ENCODE results near the gene BMP8A. TPM values are rescaled to one million over a fixed set of nuclear protein-coding genes. Genes with fewer than 3 reads are reported as not detected.
"Not testable (repeated sequence)": the region's sequence is repeated elsewhere in the genome, so short reads cannot be mapped to it uniquely, and the experiment has no call there.

Gene BMP8A
- total and polyA plus RNA-seq, 2 donors, result 0.02 to 2.0 TPM

- no peaks in the 10 kb centered on the region for H3K4me1 ChIP-seq (ENCODE audit: control insufficient read depth in 2 of 2, insufficient read depth in 2 of 2, low read length in 2 of 2)
- DNase-seq (ENCODE audit: low read depth in 6 of 9, low spot score in 9 of 9), result no peak
Measured at GRCh38 chr1:39453603-39454002, 37.8 kb upstream of the BMP8A start.

GRCh38 chr1:39458991-39459390 lies 32.4 kb upstream of the BMP8A start:
- no peak overlapping the region for H3K4me3 ChIP-seq (ENCODE audit: low read length in 2 of 2)
- no peaks in the 10 kb centered on the region for H3K9me3 ChIP-seq (ENCODE audit: control insufficient read depth in 2 of 2, insufficient read depth in 1 of 2, low read length in 1 of 2)
- no peak for DNase-seq (ENCODE audit: low read depth in 6 of 9, low spot score in 9 of 9)
- H3K27ac ChIP-seq (ENCODE audit: low read depth in 1 of 2, low read length in 1 of 2), result no peak overlapping the region
- H3K27me3 ChIP-seq (ENCODE audit: control insufficient read depth in 2 of 2, insufficient read depth in 1 of 2, low read length in 1 of 2), result no peaks in the 10 kb centered on the region
- no peaks in the 10 kb centered on the region for H3K4me1 ChIP-seq (ENCODE audit: control insufficient read depth in 2 of 2, insufficient read depth in 2 of 2, low read length in 2 of 2)
- WGBS, result 95% methylated on average over 4 of the region's 4 CpGs
- peaks cover 86 to 91% of the 10 kb centered on the region in 2 donors for H3K36me3 ChIP-seq (ENCODE audit: control insufficient read depth in 2 of 2, insufficient read depth in 2 of 2, low read length in 1 of 2)

More at GRCh38 chr1:39453603-39454002, 37.8 kb upstream of the BMP8A start:
- peaks cover 80 to 90% of the 10 kb centered on the region in 2 donors for H3K36me3 ChIP-seq (ENCODE audit: control insufficient read depth in 2 of 2, insufficient read depth in 2 of 2, low read length in 1 of 2)
- no peaks in the 10 kb centered on the region for H3K27me3 ChIP-seq (ENCODE audit: control insufficient read depth in 2 of 2, insufficient read depth in 1 of 2, low read length in 1 of 2)
- no peaks in the 10 kb centered on the region for H3K9me3 ChIP-seq (ENCODE audit: control insufficient read depth in 2 of 2, insufficient read depth in 1 of 2, low read length in 1 of 2)
- WGBS, result 95% methylated on average over 8 of the region's 8 CpGs
- no peak overlapping the region for H3K27ac ChIP-seq (ENCODE audit: low read depth in 1 of 2, low read length in 1 of 2)
- no peak overlapping the region for H3K4me3 ChIP-seq (ENCODE audit: low read length in 2 of 2)

- Histone ChIP-seq H3K27ac (ENCODE audit: low read depth in 1 of 2, low read length in 1 of 2) (no peak overlapping the region), H3K4me1 (ENCODE audit: control insufficient read depth in 2 of 2, insufficient read depth in 2 of 2, low read length in 2 of 2) (no peaks in the 10 kb centered on the region), H3K9me3 (ENCODE audit: control insufficient read depth in 2 of 2, insufficient read depth in 1 of 2, low read length in 1 of 2) (no peaks in the 10 kb centered on the region), H3K27me3 (ENCODE audit: control insufficient read depth in 2 of 2, insufficient read depth in 1 of 2, low read length in 1 of 2) (no peaks in the 10 kb centered on the region), H3K4me3 (ENCODE audit: low read length in 2 of 2) (no peak overlapping the region), H3K36me3 (ENCODE audit: control insufficient read depth in 2 of 2, insufficient read depth in 2 of 2, low read length in 1 of 2) (peaks cover 76 to 82% of the 10 kb centered on the region in 2 donors)
- WGBS, result 98% methylated on average over 1 of the region's 1 CpG
- no peak for DNase-seq (ENCODE audit: low read depth in 6 of 9, low spot score in 9 of 9)
Measured at GRCh38 chr1:39462074-39462473, 29.4 kb upstream of the BMP8A start.

- Histone ChIP-seq H3K4me1 (ENCODE audit: control insufficient read depth in 2 of 2, insufficient read depth in 2 of 2, low read length in 2 of 2) (no peaks in the 10 kb centered on the region), H3K9me3 (ENCODE audit: control insufficient read depth in 2 of 2, insufficient read depth in 1 of 2, low read length in 1 of 2) (no peaks in the 10 kb centered on the region), H3K27me3 (ENCODE audit: control insufficient read depth in 2 of 2, insufficient read depth in 1 of 2, low read length in 1 of 2) (no peaks in the 10 kb centered on the region), H3K36me3 (ENCODE audit: control insufficient read depth in 2 of 2, insufficient read depth in 2 of 2, low read length in 1 of 2) (peaks cover 62 to 71% of the 10 kb centered on the region in 2 donors), H3K27ac (ENCODE audit: low read depth in 1 of 2, low read length in 1 of 2) (no peak overlapping the region), H3K4me3 (ENCODE audit: low read length in 2 of 2) (no peak overlapping the region)
- WGBS, result 88% methylated on average over 3 of the region's 3 CpGs
- DNase-seq (ENCODE audit: low read depth in 6 of 9, low spot score in 9 of 9), result no peak
Measured at GRCh38 chr1:39466413-39467107, 24.9 kb upstream of the BMP8A start.

- H3K27ac ChIP-seq (ENCODE audit: low read depth in 1 of 2, low read length in 1 of 2); H3K4me3 ChIP-seq (ENCODE audit: low read length in 2 of 2); DNase-seq (ENCODE audit: low read depth in 6 of 9, low spot score in 9 of 9); H3K4me1 ChIP-seq (ENCODE audit: control insufficient read depth in 2 of 2, insufficient read depth in 2 of 2, low read length in 2 of 2); H3K27me3 ChIP-seq (ENCODE audit: control insufficient read depth in 2 of 2, insufficient read depth in 1 of 2, low read length in 1 of 2); H3K9me3 ChIP-seq (ENCODE audit: control insufficient read depth in 2 of 2, insufficient read depth in 1 of 2, low read length in 1 of 2): not testable (repeated sequence)
- 97% methylated on average over 16 of the region's 16 CpGs for WGBS
- H3K36me3 ChIP-seq (ENCODE audit: control insufficient read depth in 2 of 2, insufficient read depth in 2 of 2, low read length in 1 of 2), result peaks cover 55 to 65% of the 10 kb centered on the region in 2 donors
Measured at GRCh38 chr1:39467108-39467720, 24.2 kb upstream of the BMP8A start.

- 99% methylated on average over 3 of the region's 3 CpGs for WGBS
- Histone ChIP-seq H3K4me3 (ENCODE audit: low read length in 2 of 2) (no peak overlapping the region), H3K36me3 (ENCODE audit: control insufficient read depth in 2 of 2, insufficient read depth in 2 of 2, low read length in 1 of 2) (peaks cover 48 to 56% of the 10 kb centered on the region in 2 donors), H3K9me3 (ENCODE audit: control insufficient read depth in 2 of 2, insufficient read depth in 1 of 2, low read length in 1 of 2) (no peaks in the 10 kb centered on the region), H3K27ac (ENCODE audit: low read depth in 1 of 2, low read length in 1 of 2) (no peak overlapping the region), H3K4me1 (ENCODE audit: control insufficient read depth in 2 of 2, insufficient read depth in 2 of 2, low read length in 2 of 2) (no peaks in the 10 kb centered on the region), H3K27me3 (ENCODE audit: control insufficient read depth in 2 of 2, insufficient read depth in 1 of 2, low read length in 1 of 2) (no peaks in the 10 kb centered on the region)
- DNase-seq (ENCODE audit: low read depth in 6 of 9, low spot score in 9 of 9), result no peak
Measured at GRCh38 chr1:39469150-39469549, 22.3 kb upstream of the BMP8A start.

GRCh38 chr1:39470040-39470439 lies 21.4 kb upstream of the BMP8A start:
- Histone ChIP-seq H3K4me3 (ENCODE audit: low read length in 2 of 2) (no peak overlapping the region), H3K9me3 (ENCODE audit: control insufficient read depth in 2 of 2, insufficient read depth in 1 of 2, low read length in 1 of 2) (no peaks in the 10 kb centered on the region), H3K36me3 (ENCODE audit: control insufficient read depth in 2 of 2, insufficient read depth in 2 of 2, low read length in 1 of 2) (peaks cover 44 to 52% of the 10 kb centered on the region in 2 donors), H3K4me1 (ENCODE audit: control insufficient read depth in 2 of 2, insufficient read depth in 2 of 2, low read length in 2 of 2) (no peaks in the 10 kb centered on the region), H3K27ac (ENCODE audit: low read depth in 1 of 2, low read length in 1 of 2) (no peak overlapping the region), H3K27me3 (ENCODE audit: control insufficient read depth in 2 of 2, insufficient read depth in 1 of 2, low read length in 1 of 2) (no peaks in the 10 kb centered on the region)
- no peak for DNase-seq (ENCODE audit: low read depth in 6 of 9, low spot score in 9 of 9)

- H3K4me1 ChIP-seq (ENCODE audit: control insufficient read depth in 2 of 2, insufficient read depth in 2 of 2, low read length in 2 of 2), result no peaks in the 10 kb centered on the region
- H3K27ac ChIP-seq (ENCODE audit: low read depth in 1 of 2, low read length in 1 of 2), result no peak overlapping the region
- H3K36me3 ChIP-seq (ENCODE audit: control insufficient read depth in 2 of 2, insufficient read depth in 2 of 2, low read length in 1 of 2), result peaks cover 43 to 48% of the 10 kb centered on the region in 2 donors
- no peaks in the 10 kb centered on the region for H3K27me3 ChIP-seq (ENCODE audit: control insufficient read depth in 2 of 2, insufficient read depth in 1 of 2, low read length in 1 of 2)
- no peak for DNase-seq (ENCODE audit: low read depth in 6 of 9, low spot score in 9 of 9)
- 96% methylated on average over 7 of the region's 7 CpGs for WGBS
- no peak overlapping the region for H3K4me3 ChIP-seq (ENCODE audit: low read length in 2 of 2)
- no peaks in the 10 kb centered on the region for H3K9me3 ChIP-seq (ENCODE audit: control insufficient read depth in 2 of 2, insufficient read depth in 1 of 2, low read length in 1 of 2)
Measured at GRCh38 chr1:39472826-39473225, 18.6 kb upstream of the BMP8A start.

GRCh38 chr1:39473324-39473723 lies 18.1 kb upstream of the BMP8A start:
- no peak for DNase-seq (ENCODE audit: low read depth in 6 of 9, low spot score in 9 of 9)
- Histone ChIP-seq H3K36me3 (ENCODE audit: control insufficient read depth in 2 of 2, insufficient read depth in 2 of 2, low read length in 1 of 2) (peaks cover 39 to 48% of the 10 kb centered on the region in 2 donors), H3K9me3 (ENCODE audit: control insufficient read depth in 2 of 2, insufficient read depth in 1 of 2, low read length in 1 of 2) (no peaks in the 10 kb centered on the region), H3K4me3 (ENCODE audit: low read length in 2 of 2) (no peak overlapping the region), H3K27me3 (ENCODE audit: control insufficient read depth in 2 of 2, insufficient read depth in 1 of 2, low read length in 1 of 2) (no peaks in the 10 kb centered on the region), H3K4me1 (ENCODE audit: control insufficient read depth in 2 of 2, insufficient read depth in 2 of 2, low read length in 2 of 2) (no peaks in the 10 kb centered on the region), H3K27ac (ENCODE audit: low read depth in 1 of 2, low read length in 1 of 2) (no peak overlapping the region)
- 98% methylated on average over 4 of the region's 4 CpGs for WGBS

All from thymus (tissue), 11 donors.